DOHH2 (cell line): Measurements from ENCODE around the gene CLDN5.

Source experiments
- CTCF ChIP-seq: fragments of 200-600 bp; sonication (generic); IDR thresholded peaks from one replicate; pipeline ENCODE4 v1.5.1; 2014; ENCODE audit warnings: antibody characterized with exemption, mild to moderate bottlenecking, low read depth, low read length; ENCODE audit not compliant: poor library complexity, severe bottlenecking
- EZH2phosphoT487 ChIP-seq: fragments of 200-600 bp; sonication (generic); IDR thresholded peaks from 2 replicates; pipeline ENCODE4 v1.6.1; 2017; ENCODE audit warnings: borderline replicate concordance, mild to moderate bottlenecking, antibody characterized with exemption, low read length, moderate library complexity, mixed read lengths

- TF ChIP-seq CTCF (no peak), EZH2phosphoT487 (no peak)
Observed at GRCh38 chr22:19550382-19550781, 26.2 kb upstream of the CLDN5 start.
